GM12873 (cell line): ENCODE results near the gene SRC.
A peak's percentile ranks its signal among the peaks of the same experiment; 100 is the strongest.

Experiments used
- TF ChIP-seq, protein P1 (sequence below): IDR thresholded peaks from 2 replicates; pipeline ENCODE4 v1.5.1; 2012; ENCODE audit warnings: low read depth, mild to moderate bottlenecking, moderate library complexity, low read length, control low read depth; ENCODE audit not compliant: insufficient read depth; ENCODE audit errors: missing control alignments

SRC gene

DNA sequence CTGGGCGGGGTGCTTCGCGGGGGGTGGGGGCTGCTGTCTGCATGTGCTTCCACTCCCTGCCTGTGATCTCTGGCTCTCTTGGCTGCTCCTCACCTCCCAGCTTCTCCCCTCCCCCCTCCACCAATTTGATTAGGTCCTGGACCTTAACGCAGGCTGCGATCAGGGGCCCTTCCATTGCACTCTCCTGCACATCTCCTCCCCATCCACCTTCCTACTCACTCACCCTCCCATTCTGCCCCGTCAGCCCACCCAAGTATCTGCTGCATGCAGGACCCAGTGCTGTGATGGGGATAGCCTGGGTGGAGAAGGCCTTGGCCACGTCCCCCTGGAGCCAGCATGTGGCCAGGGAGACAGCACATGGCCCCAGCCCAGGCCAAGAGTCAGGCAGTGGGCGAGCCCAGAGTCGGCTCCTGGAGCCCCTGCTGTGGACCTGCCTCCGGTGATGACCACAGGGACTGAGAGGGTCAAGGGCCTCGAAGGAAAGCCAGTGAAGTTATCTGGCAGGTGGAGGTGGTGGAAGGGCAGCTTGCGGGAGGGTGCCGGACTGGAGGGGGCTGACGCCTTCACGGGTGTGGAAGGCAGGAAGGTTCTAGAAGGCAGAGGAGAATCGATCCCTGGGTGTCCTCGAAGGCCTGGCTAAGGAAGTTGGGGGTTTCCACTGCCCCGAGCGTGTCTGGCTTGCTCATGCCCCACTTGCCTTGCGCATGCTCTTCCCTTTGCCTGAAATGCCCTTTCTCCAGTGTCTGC lies 40.7 kb downstream of the SRC start:
- TF ChIP-seq, protein P1, sequence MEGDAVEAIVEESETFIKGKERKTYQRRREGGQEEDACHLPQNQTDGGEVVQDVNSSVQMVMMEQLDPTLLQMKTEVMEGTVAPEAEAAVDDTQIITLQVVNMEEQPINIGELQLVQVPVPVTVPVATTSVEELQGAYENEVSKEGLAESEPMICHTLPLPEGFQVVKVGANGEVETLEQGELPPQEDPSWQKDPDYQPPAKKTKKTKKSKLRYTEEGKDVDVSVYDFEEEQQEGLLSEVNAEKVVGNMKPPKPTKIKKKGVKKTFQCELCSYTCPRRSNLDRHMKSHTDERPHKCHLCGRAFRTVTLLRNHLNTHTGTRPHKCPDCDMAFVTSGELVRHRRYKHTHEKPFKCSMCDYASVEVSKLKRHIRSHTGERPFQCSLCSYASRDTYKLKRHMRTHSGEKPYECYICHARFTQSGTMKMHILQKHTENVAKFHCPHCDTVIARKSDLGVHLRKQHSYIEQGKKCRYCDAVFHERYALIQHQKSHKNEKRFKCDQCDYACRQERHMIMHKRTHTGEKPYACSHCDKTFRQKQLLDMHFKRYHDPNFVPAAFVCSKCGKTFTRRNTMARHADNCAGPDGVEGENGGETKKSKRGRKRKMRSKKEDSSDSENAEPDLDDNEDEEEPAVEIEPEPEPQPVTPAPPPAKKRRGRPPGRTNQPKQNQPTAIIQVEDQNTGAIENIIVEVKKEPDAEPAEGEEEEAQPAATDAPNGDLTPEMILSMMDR = no peak

DNA sequence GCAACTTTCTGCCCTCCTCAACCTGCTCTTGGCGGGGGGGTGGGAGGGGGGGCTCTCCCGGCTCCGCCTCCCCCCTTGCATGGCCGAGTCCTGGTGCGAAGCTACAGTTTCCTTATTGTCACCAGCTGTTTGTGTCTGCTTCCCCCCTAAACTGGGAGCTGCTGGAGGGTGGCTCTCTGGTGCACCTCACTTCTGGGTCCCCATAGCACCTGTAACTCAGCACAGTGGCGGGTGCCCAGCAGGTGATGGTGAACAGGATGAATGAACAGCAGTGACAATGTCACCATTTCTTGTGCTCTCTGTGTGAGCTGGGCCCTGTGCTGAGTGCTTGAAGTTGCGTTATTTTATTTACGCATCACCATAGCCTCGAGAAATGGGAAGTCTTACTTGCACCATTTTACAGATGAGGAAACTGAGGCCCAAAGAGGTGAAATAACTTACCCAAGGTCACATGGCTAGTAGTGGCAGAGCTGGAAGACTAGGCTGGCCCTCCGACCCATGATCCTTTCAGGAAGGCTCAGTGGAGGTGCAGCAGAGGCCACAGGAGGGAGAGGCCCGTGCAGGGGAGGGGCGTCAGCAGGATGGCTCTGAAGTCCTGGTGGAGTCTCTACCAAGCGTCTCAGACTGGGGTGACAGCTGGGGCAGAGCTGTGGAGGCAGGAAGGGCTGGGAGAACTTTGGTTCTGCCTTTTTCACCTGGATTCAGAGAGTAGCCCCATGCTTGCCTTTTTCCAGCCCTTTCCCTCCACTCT lies 41.8 kb downstream of the SRC start:
- TF ChIP-seq, protein P1 = no peak

DNA sequence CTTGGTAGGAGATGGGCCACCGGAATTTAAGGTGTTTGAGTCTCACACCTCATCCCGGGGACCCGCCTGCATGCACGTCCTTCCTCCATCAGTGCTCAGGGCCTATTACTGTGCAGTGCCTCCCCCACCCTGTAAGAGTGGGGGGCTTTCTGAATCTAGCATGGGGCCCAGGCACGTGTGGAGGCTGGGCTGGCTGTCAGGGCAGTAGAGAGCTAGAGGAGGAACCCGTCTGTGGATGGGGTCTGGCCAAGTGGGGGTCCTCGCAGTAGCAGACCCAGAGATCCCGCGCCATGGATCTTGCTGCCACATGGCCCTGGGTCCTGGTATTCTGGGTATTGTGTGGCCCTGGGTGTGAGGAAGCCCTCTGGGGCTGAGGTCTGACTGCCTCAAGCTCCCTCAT lies 42.9 kb downstream of the SRC start:
- TF ChIP-seq, protein P1 = no peak

DNA sequence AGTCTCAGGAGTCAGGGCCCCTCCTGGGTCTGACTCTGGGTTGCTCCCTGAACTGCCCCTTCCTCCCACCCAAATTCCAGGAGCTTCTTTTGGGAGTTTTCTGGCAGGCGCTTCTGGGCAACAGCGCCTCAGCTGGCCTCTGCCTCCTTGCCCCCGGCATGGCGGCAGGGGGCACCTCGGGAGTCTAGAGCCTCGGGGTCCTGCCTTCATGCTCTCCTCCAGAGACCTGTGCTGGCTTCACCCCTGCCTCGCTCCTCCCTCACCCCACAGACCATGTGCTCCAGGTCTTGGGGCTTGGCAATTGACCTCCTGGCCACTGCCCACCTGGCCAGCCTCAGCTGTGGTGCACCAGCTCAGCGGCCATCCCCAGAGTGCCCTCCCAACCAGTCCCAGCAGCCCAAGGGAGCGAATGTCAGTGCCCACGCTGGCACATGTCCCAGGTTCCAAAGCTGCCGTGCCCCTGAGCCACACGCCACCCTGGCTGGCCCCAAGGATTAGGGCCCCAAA lies 43.4 kb downstream of the SRC start:
- TF ChIP-seq, protein P1 = no peak

DNA sequence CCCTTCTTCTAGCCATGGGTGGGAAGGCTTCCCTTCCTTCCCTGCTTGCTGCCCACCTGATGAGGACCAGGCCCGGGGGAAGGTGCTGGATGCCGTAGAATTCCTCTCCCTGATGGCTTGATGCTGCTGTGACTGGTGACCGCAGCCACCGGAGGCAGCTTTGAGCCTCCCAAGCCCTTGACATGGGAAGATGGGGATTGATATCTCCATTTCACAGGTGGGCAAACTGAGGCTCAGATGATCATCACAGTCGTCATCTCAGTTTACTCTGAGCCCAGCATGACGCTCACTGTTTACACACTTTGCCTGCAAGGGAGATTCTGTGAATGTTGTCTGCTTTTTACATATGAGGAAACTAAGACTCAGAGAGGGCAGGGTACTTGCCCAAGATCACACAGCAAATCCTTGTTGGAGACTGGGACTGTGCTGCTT lies 43.9 kb downstream of the SRC start:
- TF ChIP-seq, protein P1 = peak; percentile 14

DNA sequence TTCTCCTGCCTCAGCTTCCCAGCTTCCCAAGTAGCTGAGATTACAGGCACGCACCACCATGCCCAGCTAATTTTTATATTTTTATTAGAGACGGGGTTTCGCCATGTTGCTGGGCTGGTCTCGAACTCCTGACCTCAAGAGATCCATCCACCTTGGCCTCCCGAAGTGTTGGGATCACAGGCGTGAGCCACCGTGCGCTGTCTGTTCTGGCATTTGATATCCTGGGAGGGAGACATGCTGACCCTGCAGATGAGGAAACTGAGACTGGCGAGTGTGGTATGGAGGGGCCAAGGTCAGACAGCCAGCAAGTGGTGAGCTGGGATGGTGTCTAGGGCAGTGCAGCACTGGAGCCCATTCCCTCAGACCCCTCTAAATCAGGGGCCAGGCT lies 44.6 kb downstream of the SRC start:
- TF ChIP-seq, protein P1 = no peak

DNA sequence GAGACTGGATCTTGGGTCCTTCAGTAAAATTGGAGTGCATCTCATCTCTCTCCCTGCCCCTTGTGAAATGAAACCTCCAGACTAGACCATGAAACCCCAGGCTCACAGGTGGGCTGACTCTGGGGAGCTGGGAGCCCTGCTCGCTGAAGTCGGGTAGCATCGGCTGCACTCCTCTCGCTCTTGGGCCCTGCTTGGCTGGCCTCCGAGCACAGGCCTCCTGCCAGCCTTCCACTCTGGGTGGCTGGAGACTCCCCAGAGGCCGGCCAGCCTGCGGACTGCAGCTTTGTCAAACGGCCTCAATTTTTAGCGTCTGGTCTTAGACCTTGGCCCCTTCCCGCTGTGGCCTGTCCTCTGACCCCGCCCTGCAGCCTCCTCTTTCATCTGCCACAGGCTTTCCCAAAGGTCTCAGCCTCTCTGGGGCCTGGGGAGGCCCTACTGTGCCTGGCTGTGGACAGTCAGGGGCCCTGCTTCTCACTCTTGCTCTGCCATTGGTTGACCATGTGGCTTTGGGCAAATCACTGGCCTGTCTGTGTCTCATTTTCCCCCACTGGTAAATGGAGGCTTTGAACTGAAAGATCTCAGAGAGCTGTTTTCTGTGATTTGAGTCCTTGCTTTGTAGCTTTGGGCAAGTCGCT lies 45.1 kb downstream of the SRC start:
- TF ChIP-seq, protein P1 = no peak
